Psoas muscle (tissue), 8 donors: ENCODE data around the gene STT3B. TPM values are rescaled to one million over a fixed set of nuclear protein-coding genes. Genes with fewer than 3 reads are reported as not detected.

ENCODE experiments used
- ATAC-seq, 4 donors: fragments of 200-7000 bp; cut with Tn5 transposase; one replicate each; pipeline ENCODE4 v1.9.1; 2020; ENCODE audit warnings: moderate library complexity in 3 of 4, mild to moderate bottlenecking in 2 of 4
- DNase-seq, 2 donors: peaks; one replicate each; pipeline ENCODE4 v3.0.0-alpha.2; 2020
- H3K27ac ChIP-seq: fragments of 200-600 bp; one replicate; pipeline ENCODE4 v1.8.0; 2022
- H3K27me3 ChIP-seq, 3 donors: fragments of 200-600 bp in 1 of 3; one replicate each; pipeline versions ENCODE4 v1.6.1 to v1.8.0; 2013 to 2022; ENCODE audit warnings: low read length in 2 of 3, mild to moderate bottlenecking in 2 of 3, moderate library complexity in 1 of 3; ENCODE audit not compliant: insufficient read depth in 3 of 3
- H3K36me3 ChIP-seq, 2 donors: fragments of 200-600 bp in 1 of 2; one replicate each; pipeline versions ENCODE4 v1.6.1 to v1.8.0; 2013 to 2022; ENCODE audit warnings: low read depth in 1 of 2, mild to moderate bottlenecking in 1 of 2, moderate library complexity in 1 of 2; ENCODE audit not compliant: insufficient read depth in 1 of 2
- H3K4me1 ChIP-seq: fragments of 200-600 bp; one replicate; pipeline ENCODE4 v1.8.0; 2022
- H3K4me3 ChIP-seq: fragments of 200-600 bp; one replicate; pipeline ENCODE4 v1.8.0; 2022; ENCODE audit warnings: mild to moderate bottlenecking
- H3K9me3 ChIP-seq: fragments of 200-600 bp; one replicate; pipeline ENCODE4 v1.8.0; 2022
- WGBS, 3 donors: extraction: QIAGEN DNeasy Blood & Tissue Kit; methylation state at CpG; one replicate each; pipeline versions ENCODE4 v1.1.6 to v1.1.7; 2013; 5-methylcytosine and 5-hydroxymethylcytosine counted together
- intact Hi-C, 2 donors: fragments of 100-400 bp; cut with DNase I; formaldehyde crosslinking; loops; one replicate each; pipeline versions ENCODE4 v1.11.0 to v1.14.2; 2022
- polyA plus RNA-seq, 3 donors: library from polyadenylated mRNA; stranded (reverse); fragments of 200-250 nt; gene quantifications; one replicate each; pipeline ENCODE4 v1.2.3, GENCODE V29; 2013
- total RNA-seq, 4 donors: library from RNA; stranded (reverse); fragmentation: NEBNext Ultra II Directional in 2 of 4; extraction: Animal tissue kit (Norgen Biotek cat#: 25700) in 2 of 4; gene quantifications; one replicate each; pipeline versions ENCODE4 v1.2.1 to v1.2.4, GENCODE V29; 2021 to 2023
- TF ChIP-seq, protein P1 (sequence below): fragments of 200-600 bp; IDR thresholded peaks from one replicate; pipeline ENCODE4 v1.8.0; 2022; ENCODE audit warnings: antibody characterized with exemption
- donor health status: healthy with polysubstance abuse.
- donor health status: DM: no; HTN: no; CAD: no; lungs with moderate emphysema.
- donor health status: Bipolar disorder and iron deficiency.
- donor health status: healthy.
- donor health status: DM: yes; HTN: yes; CAD: no.
- donor health status: DM: no; HTN: no; CAD: no.
- donor health status: DM: no; HTN: no; CAD: no.
- donor health status: DM: yes; HTN: yes; CAD: no.

STT3B gene
- total and polyA plus RNA-seq, 7 donors = 33.8 to 95.5 (median 56.9) TPM

DNA sequence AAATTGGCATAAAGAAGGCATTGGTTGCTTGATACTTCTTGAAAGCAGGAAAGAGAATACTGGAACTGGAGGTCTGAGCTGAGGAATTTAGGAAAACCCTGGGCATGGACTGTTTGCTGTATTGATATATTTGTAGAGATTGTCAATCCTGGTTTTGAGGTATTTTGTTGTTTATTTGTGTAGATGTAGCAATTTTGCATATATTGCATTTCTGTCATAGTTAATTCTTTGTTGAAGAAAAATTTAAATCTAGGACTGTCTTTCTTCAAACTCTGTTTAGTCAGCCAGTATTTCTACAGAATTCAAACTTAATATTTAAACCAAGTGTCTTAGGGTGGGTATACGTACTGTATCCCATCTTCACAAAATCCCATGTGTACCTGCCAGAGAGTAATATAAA, 9.5 kb downstream of the STT3B start:
- no peak for ATAC-seq
- Histone ChIP-seq H3K9me3 (no peaks in the 10 kb centered on the region), H3K4me3 (no peak overlapping the region), H3K27me3 (no peaks in the 10 kb centered on the region), H3K4me1 (peaks cover 38% of the 10 kb centered on the region), H3K36me3 (no peaks in the 10 kb centered on the region), H3K27ac (no peak overlapping the region)
- TF ChIP-seq, protein P1, sequence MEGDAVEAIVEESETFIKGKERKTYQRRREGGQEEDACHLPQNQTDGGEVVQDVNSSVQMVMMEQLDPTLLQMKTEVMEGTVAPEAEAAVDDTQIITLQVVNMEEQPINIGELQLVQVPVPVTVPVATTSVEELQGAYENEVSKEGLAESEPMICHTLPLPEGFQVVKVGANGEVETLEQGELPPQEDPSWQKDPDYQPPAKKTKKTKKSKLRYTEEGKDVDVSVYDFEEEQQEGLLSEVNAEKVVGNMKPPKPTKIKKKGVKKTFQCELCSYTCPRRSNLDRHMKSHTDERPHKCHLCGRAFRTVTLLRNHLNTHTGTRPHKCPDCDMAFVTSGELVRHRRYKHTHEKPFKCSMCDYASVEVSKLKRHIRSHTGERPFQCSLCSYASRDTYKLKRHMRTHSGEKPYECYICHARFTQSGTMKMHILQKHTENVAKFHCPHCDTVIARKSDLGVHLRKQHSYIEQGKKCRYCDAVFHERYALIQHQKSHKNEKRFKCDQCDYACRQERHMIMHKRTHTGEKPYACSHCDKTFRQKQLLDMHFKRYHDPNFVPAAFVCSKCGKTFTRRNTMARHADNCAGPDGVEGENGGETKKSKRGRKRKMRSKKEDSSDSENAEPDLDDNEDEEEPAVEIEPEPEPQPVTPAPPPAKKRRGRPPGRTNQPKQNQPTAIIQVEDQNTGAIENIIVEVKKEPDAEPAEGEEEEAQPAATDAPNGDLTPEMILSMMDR = no peak
- WGBS, 3 donors = 76 to 96% (median 91%) methylated on average over 1 of the region's 1 CpG
- intact Hi-C loops = no loop called here
- no peak for DNase-seq

DNA sequence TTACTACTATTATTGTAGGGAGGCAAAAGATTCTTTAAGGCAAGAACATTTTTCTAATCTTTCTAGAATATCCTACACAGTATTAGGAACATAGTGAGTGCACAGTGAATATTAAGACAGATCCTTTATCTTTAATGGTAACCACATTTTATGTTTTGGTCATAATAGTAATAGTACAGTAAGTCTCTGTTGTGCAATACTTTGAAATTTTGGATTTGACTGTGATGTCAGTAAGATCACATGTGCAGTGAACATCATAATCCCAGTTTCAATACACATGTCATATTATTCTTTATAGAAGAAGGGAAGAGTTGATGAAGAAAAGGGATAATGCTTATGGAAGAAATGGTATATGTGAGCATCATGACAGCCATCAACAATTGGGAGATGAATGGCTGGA, 10.7 kb downstream of the STT3B start:
- TF ChIP-seq, protein P1 = no peak
- peak overlapping the region; percentile 3 for H3K27ac ChIP-seq
- ATAC-seq (no peak), DNase-seq (no peak)
- no peaks in the 10 kb centered on the region for H3K9me3 ChIP-seq
- no peaks in the 10 kb centered on the region for H3K36me3 ChIP-seq
- H3K27me3 ChIP-seq = no peaks in the 10 kb centered on the region
- peaks cover 49% of the 10 kb centered on the region for H3K4me1 ChIP-seq
- intact Hi-C loops = no loop called here
- no peak overlapping the region for H3K4me3 ChIP-seq

DNA sequence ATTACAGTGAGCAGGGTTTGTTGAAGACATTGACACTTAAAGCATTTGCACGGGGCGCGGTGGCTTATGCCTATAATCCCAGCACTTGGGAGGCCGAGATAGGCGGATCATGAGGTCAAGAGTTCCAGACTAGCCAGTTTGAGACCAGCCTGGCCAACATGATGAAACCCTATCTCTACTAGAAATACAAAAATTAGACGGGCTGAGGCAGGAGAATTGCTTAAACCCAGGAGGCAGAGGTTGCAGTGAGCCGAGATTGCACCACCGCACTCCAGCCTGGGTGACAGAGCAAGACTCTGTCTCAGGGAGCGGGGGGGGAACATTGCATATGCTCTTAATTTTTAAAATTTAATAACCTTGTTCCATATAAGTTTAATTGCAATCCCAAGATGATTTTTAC, 11.9 kb downstream of the STT3B start:
- Histone ChIP-seq H3K4me3 (peak overlapping the region; percentile 49), H3K27me3 (no peaks in the 10 kb centered on the region), H3K4me1 (peaks cover 53% of the 10 kb centered on the region), H3K9me3 (no peaks in the 10 kb centered on the region), H3K36me3 (no peaks in the 10 kb centered on the region), H3K27ac (peak overlapping the region; percentile 61)
- TF ChIP-seq, protein P1 = no peak
- DNase-seq = peak; percentile 24 to 63
- intact Hi-C loops = no loop called here
- ATAC-seq = peak; percentile 75 to 93 (median 82)
- 19 to 48% (median 24%) methylated on average over 9 of the region's 9 CpGs for WGBS, 3 donors

DNA sequence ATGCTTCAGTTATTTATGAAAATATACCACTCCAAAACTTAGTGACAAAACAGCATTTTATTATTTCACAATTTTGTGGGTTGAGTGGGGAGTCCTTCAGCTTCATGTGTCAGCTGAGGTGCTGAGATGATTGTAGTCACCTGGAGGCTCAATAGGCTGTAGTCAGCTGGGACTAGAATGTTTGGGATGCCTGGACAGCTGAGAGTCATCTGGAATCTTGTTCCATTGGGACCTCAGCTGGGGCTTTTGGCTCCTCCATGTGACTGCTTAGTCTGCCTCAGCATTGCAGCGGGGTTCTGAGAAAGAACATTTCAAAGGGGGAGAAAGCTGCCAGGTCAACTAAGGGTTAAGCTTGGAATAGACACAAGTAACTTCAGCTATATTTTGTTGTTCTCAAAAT, 13.4 kb downstream of the STT3B start:
- peak; percentile 45 to 91 (median 71) for ATAC-seq
- WGBS, 3 donors = 18 to 35% (median 24%) methylated on average over 1 of the region's 1 CpG
- Histone ChIP-seq H3K27me3 (no peaks in the 10 kb centered on the region), H3K4me3 (no peak overlapping the region), H3K9me3 (no peaks in the 10 kb centered on the region), H3K4me1 (peaks cover 66% of the 10 kb centered on the region), H3K36me3 (no peaks in the 10 kb centered on the region), H3K27ac (peak overlapping the region; percentile 17)
- intact Hi-C loops = no loop called here
- DNase-seq = no peak
- TF ChIP-seq, protein P1 = no peak

DNA sequence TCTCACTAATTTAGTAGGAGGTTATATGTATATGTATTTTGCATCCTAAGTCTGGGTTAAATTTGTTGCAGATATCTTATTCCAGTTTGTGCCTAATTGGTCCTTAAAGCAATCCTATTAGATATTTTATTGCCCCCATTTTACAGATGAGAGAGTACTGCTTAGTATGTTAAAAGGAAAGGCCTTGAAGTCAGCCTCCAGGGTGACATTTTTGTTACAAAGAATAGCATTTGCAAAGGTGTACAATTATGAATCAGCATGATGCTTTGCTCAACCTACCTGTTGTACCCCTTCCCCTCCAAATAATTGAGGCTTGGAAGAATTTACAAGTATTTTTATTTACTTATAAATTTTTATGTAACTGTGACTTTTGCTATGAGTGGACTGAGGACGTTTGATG, 14.0 kb downstream of the STT3B start:
- TF ChIP-seq, protein P1 = no peak
- H3K4me3 ChIP-seq = no peak overlapping the region
- intact Hi-C loops = no loop called here
- no peaks in the 10 kb centered on the region for H3K36me3 ChIP-seq
- no peaks in the 10 kb centered on the region for H3K27me3 ChIP-seq
- H3K27ac ChIP-seq = peak overlapping the region; percentile 17
- H3K9me3 ChIP-seq = no peaks in the 10 kb centered on the region
- DNase-seq (no peak), ATAC-seq (no peak)
- H3K4me1 ChIP-seq = peaks cover 71% of the 10 kb centered on the region
- WGBS, 3 donors = 72 to 80% (median 73%) methylated on average over 1 of the region's 1 CpG
